Ishikawa (cell line): ENCODE data around the gene SPON1.

Experiments
- CEBPB ChIP-seq: IDR thresholded peaks from 2 replicates; pipeline ENCODE4 v1.6.1; 2012
- CREB1 ChIP-seq: IDR thresholded peaks from 2 replicates; pipeline ENCODE4 v1.6.1; 2012; ENCODE audit warnings: low read depth
- EGR1 ChIP-seq: IDR thresholded peaks from 2 replicates; pipeline ENCODE4 v1.6.1; 2012
- EP300 ChIP-seq: IDR thresholded peaks from 2 replicates; pipeline ENCODE4 v1.6.1; 2012; ENCODE audit warnings: borderline replicate concordance
- FOXM1 ChIP-seq: IDR thresholded peaks from 2 replicates; pipeline ENCODE4 v1.6.1; 2012; ENCODE audit warnings: low read depth, borderline replicate concordance
- NFIC ChIP-seq: IDR thresholded peaks from 2 replicates; pipeline ENCODE4 v1.6.1; 2012
- RAD21 ChIP-seq: IDR thresholded peaks from 2 replicates; pipeline ENCODE4 v1.6.1; 2012; ENCODE audit warnings: low read depth
- TAF1 ChIP-seq: IDR thresholded peaks from 2 replicates; pipeline ENCODE4 v1.6.1; 2012; ENCODE audit warnings: low read depth, mild to moderate bottlenecking
- TCF12 ChIP-seq: IDR thresholded peaks from 2 replicates; pipeline ENCODE4 v1.6.1; 2012; ENCODE audit warnings: low read depth
- TEAD4 ChIP-seq: IDR thresholded peaks from 2 replicates; pipeline ENCODE4 v1.6.1; 2012
- YY1 ChIP-seq: IDR thresholded peaks from 2 replicates; pipeline ENCODE4 v1.6.1; 2012; ENCODE audit warnings: low read depth
- ZBTB7A ChIP-seq: IDR thresholded peaks from 2 replicates; pipeline ENCODE4 v1.6.1; 2012; ENCODE audit warnings: low read depth
- TF ChIP-seq, protein P1 (sequence below): IDR thresholded peaks from 2 replicates; pipeline ENCODE4 v1.6.1; 2012
- TF ChIP-seq, protein P2 (sequence below): IDR thresholded peaks from 2 replicates; pipeline ENCODE4 v1.6.1; 2012
- TF ChIP-seq, protein P3 (sequence below): IDR thresholded peaks from 2 replicates; pipeline ENCODE4 v1.6.1; 2012; ENCODE audit warnings: low read depth, mild to moderate bottlenecking

The SPON1 gene

DNA sequence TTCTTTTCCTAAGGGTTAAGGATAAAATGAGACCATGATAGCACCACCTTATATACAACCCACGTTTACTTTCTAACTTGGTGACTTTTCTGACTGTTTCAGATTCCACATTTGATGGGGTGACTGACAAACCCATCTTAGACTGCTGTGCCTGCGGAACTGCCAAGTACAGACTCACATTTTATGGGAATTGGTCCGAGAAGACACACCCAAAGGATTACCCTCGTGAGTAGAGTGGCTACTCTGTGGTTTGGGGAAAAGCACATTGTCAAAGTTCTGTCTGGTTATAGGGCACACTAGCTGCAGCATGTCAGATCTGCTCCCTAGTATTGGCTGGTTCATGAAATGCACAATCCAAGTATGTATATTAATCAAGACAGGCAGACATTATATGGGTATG is 117.3 kb downstream of the SPON1 start:
- no peak for TF ChIP-seq CREB1
- TF ChIP-seq, protein P1, sequence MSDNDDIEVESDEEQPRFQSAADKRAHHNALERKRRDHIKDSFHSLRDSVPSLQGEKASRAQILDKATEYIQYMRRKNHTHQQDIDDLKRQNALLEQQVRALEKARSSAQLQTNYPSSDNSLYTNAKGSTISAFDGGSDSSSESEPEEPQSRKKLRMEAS = no peak
- TF ChIP-seq, protein P2, sequence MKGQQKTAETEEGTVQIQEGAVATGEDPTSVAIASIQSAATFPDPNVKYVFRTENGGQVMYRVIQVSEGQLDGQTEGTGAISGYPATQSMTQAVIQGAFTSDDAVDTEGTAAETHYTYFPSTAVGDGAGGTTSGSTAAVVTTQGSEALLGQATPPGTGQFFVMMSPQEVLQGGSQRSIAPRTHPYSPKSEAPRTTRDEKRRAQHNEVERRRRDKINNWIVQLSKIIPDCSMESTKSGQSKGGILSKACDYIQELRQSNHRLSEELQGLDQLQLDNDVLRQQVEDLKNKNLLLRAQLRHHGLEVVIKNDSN = no peak
- TF ChIP-seq CEBPB = no peak
- no peak for TF ChIP-seq ZBTB7A
- TF ChIP-seq YY1 = no peak

DNA sequence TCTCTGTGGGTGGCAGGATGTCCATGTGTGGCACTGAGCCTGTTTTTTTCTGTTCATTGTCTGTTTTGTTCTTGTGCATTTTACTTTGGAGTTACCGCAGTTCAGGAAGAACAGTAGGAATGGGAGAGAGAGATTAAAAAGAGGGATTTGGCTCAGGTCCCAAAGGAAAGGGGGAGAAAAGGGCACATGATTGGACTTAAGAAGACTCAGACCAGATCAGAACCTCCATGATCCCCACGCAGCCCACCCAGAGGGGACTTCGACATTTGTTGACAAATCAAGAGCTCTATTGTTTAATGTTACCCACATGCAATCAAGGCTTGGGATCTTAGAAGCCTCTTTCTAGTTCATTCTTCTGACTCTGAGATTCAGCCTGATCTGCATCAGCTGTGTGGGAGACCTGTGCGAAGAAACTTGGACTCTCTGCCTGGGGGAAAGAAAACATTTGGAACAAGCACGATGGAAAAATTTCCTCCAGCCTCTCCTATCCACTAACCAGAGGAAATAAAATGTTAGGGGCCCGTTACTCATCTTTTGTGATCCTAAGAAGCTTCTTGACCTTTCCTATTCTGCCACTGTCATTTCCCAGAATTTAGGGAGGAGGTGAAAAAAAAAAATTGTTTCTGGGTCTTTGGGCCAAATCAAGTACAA is 119.2 kb downstream of the SPON1 start:
- TF ChIP-seq TEAD4 (no peak), NFIC (no peak), YY1 (no peak), CEBPB (no peak), EGR1 (no peak), RAD21 (no peak), TCF12 (no peak), FOXM1 (no peak), EP300 (no peak), TAF1 (no peak), CREB1 (no peak), ZBTB7A (no peak)
- TF ChIP-seq, protein P3, sequence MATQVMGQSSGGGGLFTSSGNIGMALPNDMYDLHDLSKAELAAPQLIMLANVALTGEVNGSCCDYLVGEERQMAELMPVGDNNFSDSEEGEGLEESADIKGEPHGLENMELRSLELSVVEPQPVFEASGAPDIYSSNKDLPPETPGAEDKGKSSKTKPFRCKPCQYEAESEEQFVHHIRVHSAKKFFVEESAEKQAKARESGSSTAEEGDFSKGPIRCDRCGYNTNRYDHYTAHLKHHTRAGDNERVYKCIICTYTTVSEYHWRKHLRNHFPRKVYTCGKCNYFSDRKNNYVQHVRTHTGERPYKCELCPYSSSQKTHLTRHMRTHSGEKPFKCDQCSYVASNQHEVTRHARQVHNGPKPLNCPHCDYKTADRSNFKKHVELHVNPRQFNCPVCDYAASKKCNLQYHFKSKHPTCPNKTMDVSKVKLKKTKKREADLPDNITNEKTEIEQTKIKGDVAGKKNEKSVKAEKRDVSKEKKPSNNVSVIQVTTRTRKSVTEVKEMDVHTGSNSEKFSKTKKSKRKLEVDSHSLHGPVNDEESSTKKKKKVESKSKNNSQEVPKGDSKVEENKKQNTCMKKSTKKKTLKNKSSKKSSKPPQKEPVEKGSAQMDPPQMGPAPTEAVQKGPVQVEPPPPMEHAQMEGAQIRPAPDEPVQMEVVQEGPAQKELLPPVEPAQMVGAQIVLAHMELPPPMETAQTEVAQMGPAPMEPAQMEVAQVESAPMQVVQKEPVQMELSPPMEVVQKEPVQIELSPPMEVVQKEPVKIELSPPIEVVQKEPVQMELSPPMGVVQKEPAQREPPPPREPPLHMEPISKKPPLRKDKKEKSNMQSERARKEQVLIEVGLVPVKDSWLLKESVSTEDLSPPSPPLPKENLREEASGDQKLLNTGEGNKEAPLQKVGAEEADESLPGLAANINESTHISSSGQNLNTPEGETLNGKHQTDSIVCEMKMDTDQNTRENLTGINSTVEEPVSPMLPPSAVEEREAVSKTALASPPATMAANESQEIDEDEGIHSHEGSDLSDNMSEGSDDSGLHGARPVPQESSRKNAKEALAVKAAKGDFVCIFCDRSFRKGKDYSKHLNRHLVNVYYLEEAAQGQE = no peak
- TF ChIP-seq, protein P2 = no peak
- TF ChIP-seq, protein P1 = no peak

DNA sequence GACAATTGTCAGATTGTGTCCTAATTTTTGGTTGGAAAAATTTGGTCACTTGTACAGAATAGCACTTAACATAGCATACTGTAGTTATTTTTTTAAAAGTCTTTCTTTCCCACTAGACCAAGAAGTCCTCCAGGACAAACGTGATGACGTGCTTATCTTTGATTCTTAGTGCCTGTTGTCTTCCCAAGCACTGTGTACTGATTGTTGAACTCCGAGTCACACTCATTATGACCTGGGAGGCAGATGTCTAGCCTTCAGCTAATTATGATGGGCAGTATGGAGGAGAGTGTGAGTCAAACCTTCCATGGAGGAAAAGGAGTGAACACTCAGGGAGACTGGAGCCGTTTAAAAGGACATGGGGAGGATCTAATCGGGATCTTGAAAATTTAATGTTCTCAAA is 119.8 kb downstream of the SPON1 start:
- TF ChIP-seq FOXM1 (no peak), RAD21 (no peak), ZBTB7A (no peak), CREB1 (no peak)

DNA sequence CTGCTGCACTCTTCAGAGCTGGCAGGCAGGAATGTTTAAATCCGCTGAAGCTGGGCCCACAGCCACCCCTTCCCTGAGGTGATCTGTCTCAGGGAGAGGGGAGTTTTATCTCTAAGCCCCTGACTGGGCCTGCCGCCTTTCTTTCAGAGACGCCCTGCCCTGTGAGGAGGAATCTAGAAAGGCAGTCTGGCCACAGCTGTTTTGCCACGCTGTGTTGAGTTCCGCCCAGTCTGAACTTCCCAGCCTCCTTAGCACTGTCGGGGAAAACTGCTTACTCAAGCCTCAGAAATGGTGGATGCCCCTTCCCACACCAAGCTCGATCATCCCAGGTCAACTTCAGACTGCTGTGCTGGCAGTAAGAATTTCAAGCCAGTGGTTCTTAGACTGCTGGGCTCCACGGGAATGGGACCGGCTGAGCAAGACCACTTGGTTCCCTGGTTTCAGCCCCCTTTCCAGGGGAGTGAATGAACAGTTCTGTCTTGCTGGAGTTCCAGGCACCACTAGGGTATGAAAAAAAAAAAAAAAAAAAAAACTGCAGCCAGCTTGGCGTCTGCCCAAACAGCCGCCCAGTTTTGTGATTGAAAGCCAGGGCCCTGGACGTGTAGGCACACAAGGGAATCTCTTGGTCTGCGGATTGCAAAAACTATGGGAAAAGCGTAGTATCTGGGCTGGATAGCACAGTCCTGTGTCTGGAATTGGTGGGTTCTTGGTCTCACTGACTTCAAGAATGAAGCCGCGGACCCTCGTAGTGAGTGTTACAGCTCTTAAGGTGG is 127.4 kb downstream of the SPON1 start:
- TF ChIP-seq YY1 (no peak), ZBTB7A (no peak), CEBPB (no peak), TCF12 (no peak)

DNA sequence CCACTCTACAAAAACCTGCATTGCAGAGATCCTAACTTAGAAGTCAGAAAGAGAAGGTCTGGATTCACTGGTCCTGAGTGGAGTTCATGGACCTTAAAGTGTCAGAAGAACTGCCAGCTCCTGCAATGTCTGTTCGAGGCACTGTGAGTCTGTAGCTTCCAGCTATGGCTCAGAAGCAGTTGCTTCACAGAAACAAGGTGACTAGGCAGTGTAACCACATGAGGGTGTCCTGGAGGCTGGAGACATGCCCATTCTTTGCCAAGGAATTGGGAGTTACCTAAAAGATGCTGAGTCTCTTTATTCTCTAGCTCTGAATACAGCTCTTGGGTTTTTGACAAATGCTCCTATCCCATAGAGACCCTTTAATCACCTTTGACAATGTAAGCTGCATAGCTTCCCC is 130.5 kb downstream of the SPON1 start:
- TF ChIP-seq CREB1 (no peak), TEAD4 (no peak), TAF1 (no peak), YY1 (no peak), NFIC (no peak), ZBTB7A (no peak), EP300 (no peak), FOXM1 (no peak), RAD21 (no peak), CEBPB (no peak), TCF12 (no peak)
- TF ChIP-seq, protein P3 = no peak
- TF ChIP-seq, protein P2 = no peak
- TF ChIP-seq, protein P1 = no peak
